Astrocyte (in vitro differentiated cells and primary cell): ENCODE results near the gene RHOT1. TPM values are rescaled to one million over a fixed set of nuclear protein-coding genes. Genes with fewer than 3 reads are reported as not detected.

ENCODE experiments used
- DNase-seq: peaks from one replicate; pipeline ENCODE4 v3.0.0-alpha.2; 2010; ENCODE audit warnings: low read depth
- FAIRE-seq: peaks from 2 replicates; lab custom pipeline; 2011; peaks lifted over from hg19 to GRCh38; lab: Jason Lieb, UNC
- H2AFZ ChIP-seq: 2 replicates; pipeline ENCODE4 v1.6.0; 2012; ENCODE audit warnings: low read depth, low read length, inconsistent platforms
- H3K27ac ChIP-seq: 2 replicates; pipeline ENCODE4 v1.5.1; 2011; ENCODE audit warnings: low read depth, low read length, inconsistent platforms
- H3K27me3 ChIP-seq: 2 replicates; pipeline ENCODE4 v1.6.0; 2011; ENCODE audit warnings: low read length, inconsistent platforms; ENCODE audit not compliant: insufficient read depth
- H3K36me3 ChIP-seq: 2 replicates; pipeline ENCODE4 v1.5.1; 2011; ENCODE audit warnings: low read length, inconsistent platforms; ENCODE audit not compliant: insufficient read depth
- H3K4me1 ChIP-seq: 2 replicates; pipeline ENCODE4 v1.5.1; 2011; ENCODE audit warnings: low read length, inconsistent platforms; ENCODE audit not compliant: insufficient read depth
- H3K4me2 ChIP-seq: 2 replicates; pipeline ENCODE4 v1.6.0; 2012; ENCODE audit warnings: low read length, inconsistent platforms
- H3K4me3 ChIP-seq: 2 replicates; pipeline ENCODE4 v1.5.1; 2011; ENCODE audit warnings: low read depth, mild to moderate bottlenecking, low read length, inconsistent platforms; ENCODE audit not compliant: insufficient read depth
- H3K79me2 ChIP-seq: 2 replicates; pipeline ENCODE4 v1.6.0; 2012; ENCODE audit warnings: mild to moderate bottlenecking, low read length, inconsistent platforms; ENCODE audit not compliant: insufficient read depth
- H3K9ac ChIP-seq: 2 replicates; pipeline ENCODE4 v1.6.0; 2012; ENCODE audit warnings: mild to moderate bottlenecking, low read length, inconsistent platforms
- H3K9me3 ChIP-seq: 2 replicates; pipeline ENCODE4 v1.5.1; 2012; ENCODE audit warnings: low read depth, mild to moderate bottlenecking, low read length, inconsistent platforms; ENCODE audit not compliant: insufficient read depth
- H4K20me1 ChIP-seq: 2 replicates; pipeline ENCODE4 v1.6.0; 2012; ENCODE audit warnings: low read length, inconsistent platforms; ENCODE audit not compliant: insufficient read depth
- H3K27ac Mint-ChIP-seq: one replicate; pipeline ENCODE4 v1.8.0; 2021; ENCODE audit warnings: mild to moderate bottlenecking, mixed read lengths; ENCODE audit not compliant: unreplicated experiment
- H3K27me3 Mint-ChIP-seq: one replicate; pipeline ENCODE4 v1.8.0; 2021; ENCODE audit warnings: low read depth, mixed read lengths; ENCODE audit not compliant: unreplicated experiment
- H3K36me3 Mint-ChIP-seq: one replicate; pipeline ENCODE4 v1.8.0; 2021; ENCODE audit warnings: low read depth, mixed read lengths; ENCODE audit not compliant: unreplicated experiment
- H3K4me1 Mint-ChIP-seq: one replicate; pipeline ENCODE4 v1.8.0; 2021; ENCODE audit warnings: low read depth, mixed read lengths; ENCODE audit not compliant: unreplicated experiment
- H3K4me3 Mint-ChIP-seq: one replicate; pipeline ENCODE4 v1.8.0; 2021; ENCODE audit warnings: mild to moderate bottlenecking, moderate library complexity, mixed read lengths; ENCODE audit not compliant: unreplicated experiment
- H3K9me3 Mint-ChIP-seq: one replicate; pipeline ENCODE4 v1.8.0; 2021; ENCODE audit warnings: mild to moderate bottlenecking, mixed read lengths; ENCODE audit not compliant: unreplicated experiment
- EZH2 ChIP-seq: IDR thresholded peaks from 2 replicates; pipeline ENCODE4 v1.6.1; 2012; ENCODE audit warnings: mild to moderate bottlenecking, low read length, inconsistent platforms; ENCODE audit not compliant: insufficient read depth
- total RNA-seq: library from RNA; stranded (reverse); gene quantifications from 2 replicates; pipeline ENCODE4 v1.2.1, GENCODE V29; 2021
- TF ChIP-seq, protein P1 (sequence below): IDR thresholded peaks from 2 replicates; pipeline ENCODE4 v1.5.1; 2011; ENCODE audit warnings: low read depth, mild to moderate bottlenecking, inconsistent platforms, low read length, moderate library complexity; ENCODE audit not compliant: insufficient read depth

The RHOT1 gene
- total RNA-seq, 1 donor from 2014 or later, result 20.9 TPM

DNA sequence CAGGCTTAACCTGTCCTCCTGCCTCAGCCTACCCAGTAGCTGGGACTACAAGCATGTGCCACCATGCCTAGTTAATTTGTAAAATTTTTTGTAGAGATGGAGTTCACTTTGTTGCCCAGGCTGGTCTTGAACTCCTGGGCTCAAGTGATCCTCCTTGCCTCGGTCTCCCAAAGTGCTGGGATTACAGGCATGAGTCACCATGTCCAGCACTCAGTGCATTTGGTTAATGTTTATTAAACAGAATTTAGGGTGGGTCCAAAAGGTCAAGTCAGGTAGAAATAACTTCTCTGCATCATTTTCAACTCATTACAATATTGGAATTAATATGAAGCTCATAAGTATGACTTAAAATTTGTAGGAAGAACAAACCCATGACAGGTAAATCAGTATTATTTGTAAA lies 55.7 kb downstream of the RHOT1 start:
- Histone ChIP-seq H2AFZ (no peak overlapping the region), H3K27me3 (no peaks in the 10 kb centered on the region), H3K4me2 (no peak overlapping the region), H3K9me3 (no peaks in the 10 kb centered on the region), H3K4me1 (no peaks in the 10 kb centered on the region), H3K27ac (no peak overlapping the region), H3K79me2 (no peaks in the 10 kb centered on the region), H4K20me1 (no peaks in the 10 kb centered on the region), H3K36me3 (peaks cover 19% of the 10 kb centered on the region), H3K9ac (no peak overlapping the region), H3K4me3 (no peak overlapping the region)
- Mint-ChIP-seq H3K27ac (no peak overlapping the region), H3K27me3 (no peaks in the 10 kb centered on the region), H3K36me3 (peaks cover 15% of the 10 kb centered on the region), H3K4me3 (no peak overlapping the region), H3K4me1 (peaks cover 7% of the 10 kb centered on the region), H3K9me3 (no peaks in the 10 kb centered on the region)
- no peak for DNase-seq
- no peak for FAIRE-seq
- no peak for TF ChIP-seq EZH2
- TF ChIP-seq, protein P1, sequence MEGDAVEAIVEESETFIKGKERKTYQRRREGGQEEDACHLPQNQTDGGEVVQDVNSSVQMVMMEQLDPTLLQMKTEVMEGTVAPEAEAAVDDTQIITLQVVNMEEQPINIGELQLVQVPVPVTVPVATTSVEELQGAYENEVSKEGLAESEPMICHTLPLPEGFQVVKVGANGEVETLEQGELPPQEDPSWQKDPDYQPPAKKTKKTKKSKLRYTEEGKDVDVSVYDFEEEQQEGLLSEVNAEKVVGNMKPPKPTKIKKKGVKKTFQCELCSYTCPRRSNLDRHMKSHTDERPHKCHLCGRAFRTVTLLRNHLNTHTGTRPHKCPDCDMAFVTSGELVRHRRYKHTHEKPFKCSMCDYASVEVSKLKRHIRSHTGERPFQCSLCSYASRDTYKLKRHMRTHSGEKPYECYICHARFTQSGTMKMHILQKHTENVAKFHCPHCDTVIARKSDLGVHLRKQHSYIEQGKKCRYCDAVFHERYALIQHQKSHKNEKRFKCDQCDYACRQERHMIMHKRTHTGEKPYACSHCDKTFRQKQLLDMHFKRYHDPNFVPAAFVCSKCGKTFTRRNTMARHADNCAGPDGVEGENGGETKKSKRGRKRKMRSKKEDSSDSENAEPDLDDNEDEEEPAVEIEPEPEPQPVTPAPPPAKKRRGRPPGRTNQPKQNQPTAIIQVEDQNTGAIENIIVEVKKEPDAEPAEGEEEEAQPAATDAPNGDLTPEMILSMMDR, result no peak

DNA sequence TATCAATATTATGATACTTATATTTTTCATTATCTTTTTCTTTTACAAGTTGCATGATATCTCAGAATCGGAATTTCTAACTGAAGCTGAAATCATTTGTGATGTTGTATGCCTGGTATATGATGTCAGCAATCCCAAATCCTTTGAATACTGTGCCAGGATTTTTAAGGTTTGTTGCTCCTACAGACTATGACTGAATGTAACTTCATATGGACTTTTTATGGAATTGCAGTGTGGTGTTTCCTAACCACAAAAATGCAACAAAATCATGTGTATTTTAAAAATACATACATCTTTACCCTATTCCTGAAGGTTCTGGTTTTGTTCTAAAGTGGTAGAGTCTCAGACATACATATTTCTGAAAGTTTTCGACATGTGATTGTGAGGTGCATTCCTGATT lies 64.6 kb downstream of the RHOT1 start:
- Mint-ChIP-seq H3K27ac (peak overlapping the region; percentile 18), H3K9me3 (no peaks in the 10 kb centered on the region), H3K4me1 (peaks cover 18% of the 10 kb centered on the region), H3K36me3 (no peaks in the 10 kb centered on the region), H3K27me3 (no peaks in the 10 kb centered on the region), H3K4me3 (no peak overlapping the region)
- no peaks in the 10 kb centered on the region for H3K9me3 ChIP-seq
- peaks cover 18% of the 10 kb centered on the region for H3K36me3 ChIP-seq
- peak; percentile 41 for FAIRE-seq
- peak; percentile 49 for DNase-seq
- no peak overlapping the region for H3K4me3 ChIP-seq
- TF ChIP-seq EZH2, result no peak
- TF ChIP-seq, protein P1, result no peak
- no peaks in the 10 kb centered on the region for H3K27me3 ChIP-seq
- H3K79me2 ChIP-seq, result no peaks in the 10 kb centered on the region
- H4K20me1 ChIP-seq, result no peaks in the 10 kb centered on the region
- H3K4me1 ChIP-seq, result peaks cover 13% of the 10 kb centered on the region
- no peak overlapping the region for H3K9ac ChIP-seq
- H2AFZ ChIP-seq, result no peak overlapping the region
- no peak overlapping the region for H3K27ac ChIP-seq
- no peak overlapping the region for H3K4me2 ChIP-seq

- DNase-seq (no peak), FAIRE-seq (no peak)
- no peak overlapping the region for H3K27ac Mint-ChIP-seq
- no peaks in the 10 kb centered on the region for H3K27me3 ChIP-seq
- H3K4me1 ChIP-seq, result peaks cover 13% of the 10 kb centered on the region
- no peak overlapping the region for H3K4me3 Mint-ChIP-seq
- H3K4me1 Mint-ChIP-seq, result peaks cover 18% of the 10 kb centered on the region
- H3K9me3 ChIP-seq, result no peaks in the 10 kb centered on the region
- no peaks in the 10 kb centered on the region for H4K20me1 ChIP-seq
- no peaks in the 10 kb centered on the region for H3K27me3 Mint-ChIP-seq
- H3K4me2 ChIP-seq, result no peak overlapping the region
- no peaks in the 10 kb centered on the region for H3K79me2 ChIP-seq
- no peaks in the 10 kb centered on the region for H3K9me3 Mint-ChIP-seq
- no peak overlapping the region for H3K27ac ChIP-seq
- H3K36me3 Mint-ChIP-seq, result no peaks in the 10 kb centered on the region
- H3K36me3 ChIP-seq, result peaks cover 20% of the 10 kb centered on the region
- H3K4me3 ChIP-seq, result no peak overlapping the region
- no peak overlapping the region for H3K9ac ChIP-seq
- no peak for TF ChIP-seq EZH2
- TF ChIP-seq, protein P1, result no peak
- H2AFZ ChIP-seq, result no peak overlapping the region
These were observed 66.1 kb downstream of the RHOT1 start for GRCh38 chr17:32208436-32208835.
